ENCODE results near the gene DYNC2H1.

DNA sequence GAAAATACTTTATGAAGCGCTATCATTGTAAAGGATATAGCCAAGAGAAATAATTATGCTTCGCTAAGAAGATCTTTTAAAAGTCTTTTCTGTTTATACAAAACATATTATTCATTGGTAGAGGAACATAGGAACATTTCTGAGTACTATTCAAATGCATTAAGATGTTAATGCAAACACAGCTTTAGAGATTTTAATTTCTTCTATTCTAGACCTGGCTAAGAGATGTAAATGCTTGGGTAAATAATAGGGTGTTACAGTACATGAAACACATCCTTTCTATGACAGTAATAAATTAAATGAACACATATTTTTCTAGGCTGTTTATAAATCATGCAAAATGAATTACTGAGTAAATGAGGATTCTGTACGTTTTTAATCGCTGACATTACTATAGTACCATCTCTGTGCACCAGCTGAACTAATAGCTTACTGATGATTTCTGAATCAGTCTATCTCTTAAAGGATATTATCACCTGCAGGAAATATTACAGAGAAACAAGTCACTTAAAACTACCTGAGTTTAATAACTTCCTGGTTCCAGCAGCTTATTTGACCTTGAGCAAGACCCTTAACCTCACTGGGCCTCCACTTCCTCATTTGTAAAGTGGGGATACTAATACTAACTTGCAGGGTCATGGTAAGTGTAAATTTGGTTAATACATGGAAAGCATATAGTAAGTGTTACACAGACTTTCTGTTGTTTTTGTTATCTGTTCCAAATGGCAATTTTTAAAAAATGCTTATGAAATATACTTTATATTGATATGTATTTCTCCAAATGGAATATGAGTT is 344.9 kb downstream of the DYNC2H1 start:
- no peak for TF ChIP-seq FOXA1 (IDR thresholded peaks at IDR 0.05)
- TF ChIP-seq CTCF (IDR thresholded peaks at IDR 0.05; ENCODE audit: low read depth, low read length, missing input control) = no peak
- TF ChIP-seq REST (IDR thresholded peaks at IDR 0.05) = no peak
- no peak for TF ChIP-seq RAD21 (IDR thresholded peaks at IDR 0.05)
- no peak for TF ChIP-seq YY1 (IDR thresholded peaks at IDR 0.05)
- TF ChIP-seq MAX (IDR thresholded peaks at IDR 0.05) = no peak
- TF ChIP-seq JUND (IDR thresholded peaks at IDR 0.05) = no peak
- no peak for TF ChIP-seq GABPA (IDR thresholded peaks at IDR 0.05 in 1 of 2, conservative IDR thresholded peaks at IDR 0.05 in 1 of 2)
- TF ChIP-seq TAF1 (conservative IDR thresholded peaks at IDR 0.05) = no peak
- no peak for TF ChIP-seq EGR1 (IDR thresholded peaks at IDR 0.05; ENCODE audit: low read depth in 2 of 2)
- TF ChIP-seq NR2F2 (IDR thresholded peaks at IDR 0.05) = no peak
- no peak for TF ChIP-seq HNF4G (IDR thresholded peaks at IDR 0.05)

Measured in liver (tissue), 3 donors.